Measurements from ENCODE around the gene SFSWAP. TPM values are rescaled to one million over a fixed set of nuclear protein-coding genes. Genes with fewer than 3 reads are reported as not detected.

SFSWAP gene
- total and polyA plus RNA-seq, 3 donors from 2014 or later = 37.7 to 68.4 (median 62.4) TPM

GRCh38 chr12:131836714-131837397, 126.0 kb downstream of the SFSWAP start:
- no peaks in the 10 kb centered on the region for H3K4me1 ChIP-seq
- TF ChIP-seq POLR2A (IDR thresholded peaks at IDR 0.05) (no peak), CTCF (IDR thresholded peaks at IDR 0.05) (no peak)
- no peak overlapping the region for H3K4me3 ChIP-seq
- intact Hi-C loops (cut with DNase I; ENCODE audit: low total_unique reads) = no loop called here
- DNase-seq = no peak
- H3K27ac ChIP-seq = no peak overlapping the region
- H3K27me3 ChIP-seq = no peaks in the 10 kb centered on the region
- H3K9me3 ChIP-seq = no peaks in the 10 kb centered on the region
- WGBS, 2 donors = 79 to 86% methylated on average over 8 to 13 of the region's 13 CpGs
- H3K36me3 ChIP-seq (ENCODE audit: low read depth, missing control alignments) = no peaks in the 10 kb centered on the region

- 91 to 99% methylated on average over 24 to 45 of the region's 46 CpGs for WGBS, 2 donors
- Histone ChIP-seq H3K4me1 (no peaks in the 10 kb centered on the region), H3K27ac (no peak overlapping the region), H3K4me3 (no peak overlapping the region), H3K9me3 (no peaks in the 10 kb centered on the region), H3K36me3 (ENCODE audit: low read depth, missing control alignments) (no peaks in the 10 kb centered on the region), H3K27me3 (no peaks in the 10 kb centered on the region)
- DNase-seq = no peak
- TF ChIP-seq POLR2A (IDR thresholded peaks at IDR 0.05) = no peak
- no peak for TF ChIP-seq CTCF (IDR thresholded peaks at IDR 0.05)
- intact Hi-C loops (cut with DNase I; ENCODE audit: low total_unique reads) = no loop called here
These were observed 129.9 kb downstream of the SFSWAP start for GRCh38 chr12:131840643-131841416.

- no peak for TF ChIP-seq CTCF (IDR thresholded peaks at IDR 0.05)
- no peak for TF ChIP-seq POLR2A (IDR thresholded peaks at IDR 0.05)
- Histone ChIP-seq H3K27me3 (no peaks in the 10 kb centered on the region), H3K27ac (no peak overlapping the region), H3K4me1 (no peaks in the 10 kb centered on the region), H3K9me3 (no peaks in the 10 kb centered on the region), H3K36me3 (ENCODE audit: low read depth, missing control alignments) (no peaks in the 10 kb centered on the region), H3K4me3 (no peak overlapping the region)
- DNase-seq = no peak
- WGBS, 2 donors = 87 to 92% methylated on average over 18 to 22 of the region's 22 CpGs
- intact Hi-C loops (cut with DNase I; ENCODE audit: low total_unique reads) = no loop called here
These were observed 130.7 kb downstream of the SFSWAP start for GRCh38 chr12:131841547-131841946.

GRCh38 chr12:131842169-131842568, 131.3 kb downstream of the SFSWAP start:
- no peak for TF ChIP-seq POLR2A (IDR thresholded peaks at IDR 0.05)
- no peak for TF ChIP-seq CTCF (IDR thresholded peaks at IDR 0.05)
- WGBS, 2 donors = 96 to 98% methylated on average over 11 to 15 of the region's 15 CpGs
- H3K27me3 ChIP-seq = no peaks in the 10 kb centered on the region
- no peaks in the 10 kb centered on the region for H3K36me3 ChIP-seq (ENCODE audit: low read depth, missing control alignments)
- intact Hi-C loops (cut with DNase I; ENCODE audit: low total_unique reads) = no loop called here
- H3K4me3 ChIP-seq = no peak overlapping the region
- H3K27ac ChIP-seq = no peak overlapping the region
- H3K4me1 ChIP-seq = no peaks in the 10 kb centered on the region
- no peak for DNase-seq
- no peaks in the 10 kb centered on the region for H3K9me3 ChIP-seq

All from testis (tissue), 3 donors.